Progenitor cell of endocrine pancreas (in vitro differentiated cells): Measurements from ENCODE around the gene PSMB2. TPM values are rescaled to one million over a fixed set of nuclear protein-coding genes. Genes with fewer than 3 reads are reported as not detected.

Experiments used
- DNase-seq: peaks from one replicate; pipeline ENCODE4 v3.0.0; 2021; ENCODE audit warnings: low spot score; ENCODE audit not compliant: unreplicated experiment
- H3K27ac Mint-ChIP-seq: 2 replicates; pipeline ENCODE4 v1.8.0; 2021; ENCODE audit warnings: mild to moderate bottlenecking, moderate library complexity, mixed read lengths
- H3K27me3 Mint-ChIP-seq: 2 replicates; pipeline ENCODE4 v1.8.0; 2021; ENCODE audit warnings: mixed read lengths
- H3K36me3 Mint-ChIP-seq: 2 replicates; pipeline ENCODE4 v1.8.0; 2022; ENCODE audit warnings: mixed read lengths; ENCODE audit not compliant: insufficient read depth
- H3K4me1 Mint-ChIP-seq: 2 replicates; pipeline ENCODE4 v1.8.0; 2021; ENCODE audit warnings: low read depth, mixed read lengths
- H3K4me3 Mint-ChIP-seq: 2 replicates; pipeline ENCODE4 v1.8.0; 2021; ENCODE audit warnings: low read depth, mild to moderate bottlenecking, moderate library complexity, mixed read lengths
- H3K9me3 Mint-ChIP-seq: 2 replicates; pipeline ENCODE4 v1.8.0; 2021; ENCODE audit warnings: low read depth, mixed read lengths
- CTCF ChIP-seq: fragments of 200-600 bp; sonication (generic); IDR thresholded peaks from one replicate; pipeline ENCODE4 v1.5.0; 2021; ENCODE audit warnings: antibody characterized with exemption, mild to moderate bottlenecking; ENCODE audit not compliant: unreplicated experiment
- total RNA-seq: library from RNA; stranded (reverse); gene quantifications from 2 replicates; pipeline ENCODE4 v1.2.1, GENCODE V29; 2021

Gene PSMB2
- total RNA-seq, 1 donor from 2014 or later = 70.4 TPM

- Mint-ChIP-seq H3K27me3 (peaks cover 72% of the 10 kb centered on the region), H3K27ac (no peak overlapping the region)
Measured at GRCh38 chr1:35571263-35571662, 70.1 kb downstream of the PSMB2 start.

GRCh38 chr1:35570589-35571137, 70.7 kb downstream of the PSMB2 start:
- H3K36me3 Mint-ChIP-seq = peaks cover 2% of the 10 kb centered on the region
- no peak overlapping the region for H3K27ac Mint-ChIP-seq
- H3K4me3 Mint-ChIP-seq = no peak overlapping the region
- no peaks in the 10 kb centered on the region for H3K9me3 Mint-ChIP-seq
- no peak for DNase-seq
- peaks cover 7% of the 10 kb centered on the region for H3K4me1 Mint-ChIP-seq
- peaks cover 66% of the 10 kb centered on the region for H3K27me3 Mint-ChIP-seq
- no peak for TF ChIP-seq CTCF

More at GRCh38 chr1:35571263-35571662, 70.1 kb downstream of the PSMB2 start:
- TF ChIP-seq CTCF = no peak
- Mint-ChIP-seq H3K4me1 (peaks cover 10% of the 10 kb centered on the region), H3K9me3 (no peaks in the 10 kb centered on the region), H3K36me3 (peaks cover 2% of the 10 kb centered on the region), H3K4me3 (no peak overlapping the region)
- DNase-seq = no peak

GRCh38 chr1:35569936-35570335, 71.4 kb downstream of the PSMB2 start:
- Mint-ChIP-seq H3K27me3 (peaks cover 59% of the 10 kb centered on the region), H3K27ac (no peak overlapping the region), H3K9me3 (no peaks in the 10 kb centered on the region), H3K4me3 (no peak overlapping the region), H3K4me1 (no peaks in the 10 kb centered on the region), H3K36me3 (peaks cover 2% of the 10 kb centered on the region)
- no peak for TF ChIP-seq CTCF
- no peak for DNase-seq

- H3K36me3 Mint-ChIP-seq = peaks cover 6% of the 10 kb centered on the region
- no peak overlapping the region for H3K4me3 Mint-ChIP-seq
- no peaks in the 10 kb centered on the region for H3K4me1 Mint-ChIP-seq
- DNase-seq = peak; percentile 60
- peak; percentile 88 for TF ChIP-seq CTCF
- H3K27me3 Mint-ChIP-seq = peaks cover 52% of the 10 kb centered on the region
- H3K27ac Mint-ChIP-seq = no peak overlapping the region
- no peaks in the 10 kb centered on the region for H3K9me3 Mint-ChIP-seq
Measured at GRCh38 chr1:35568975-35569395, 72.3 kb downstream of the PSMB2 start.

- Mint-ChIP-seq H3K4me1 (no peaks in the 10 kb centered on the region), H3K9me3 (no peaks in the 10 kb centered on the region), H3K27me3 (peaks cover 50% of the 10 kb centered on the region), H3K36me3 (peaks cover 9% of the 10 kb centered on the region), H3K27ac (no peak overlapping the region), H3K4me3 (no peak overlapping the region)
- no peak for DNase-seq
- no peak for TF ChIP-seq CTCF
Measured at GRCh38 chr1:35567947-35568558, 73.3 kb downstream of the PSMB2 start.
